Measurements from ENCODE around the gene CD244.
"Not testable (repeated sequence)": the region's sequence is repeated elsewhere in the genome, so short reads cannot be mapped to it uniquely, and the experiment has no call there.

DNA sequence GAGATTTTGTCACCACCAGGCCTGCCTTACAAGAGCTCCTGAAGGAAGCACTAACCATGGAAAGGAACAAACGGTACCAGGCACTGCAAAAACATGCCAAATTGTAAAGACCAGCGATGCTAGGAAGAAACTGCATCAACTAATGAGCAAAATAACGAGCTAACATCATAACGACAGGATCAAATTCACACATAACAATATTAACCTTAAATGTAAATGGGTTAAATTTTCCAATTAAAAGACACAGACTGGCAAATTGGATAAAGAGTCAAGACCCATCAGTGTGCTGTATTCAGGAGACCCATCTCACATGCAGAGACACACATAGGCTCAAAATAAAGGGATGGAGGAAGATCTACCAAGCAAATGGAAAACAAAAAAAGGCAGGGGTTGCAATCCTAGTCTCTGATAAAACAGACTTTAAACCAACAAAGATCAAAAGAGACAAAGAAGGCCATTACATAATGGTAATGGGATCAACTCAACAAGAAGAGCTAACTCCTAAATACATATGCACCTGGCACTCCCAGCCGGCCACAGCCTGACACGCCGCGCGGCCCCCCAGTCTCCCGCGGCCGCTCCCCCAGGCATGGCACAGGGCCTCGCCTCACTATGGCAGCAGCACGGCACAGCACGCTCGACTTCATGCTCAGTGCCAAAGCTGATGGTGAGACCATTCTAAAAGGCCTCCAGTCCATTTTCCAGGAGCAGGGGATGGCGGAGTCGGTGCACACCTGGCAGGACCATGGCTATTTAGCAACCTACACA, 31.9 kb upstream of the CD244 start:
- not testable (repeated sequence) for TF ChIP-seq CTCF, POLR2A, POLR2AphosphoS5 (IDR thresholded peaks at IDR 0.05)

All from gastroesophageal sphincter (tissue), 3 donors.